HK-2 (cell line): ENCODE results near the gene ACOT4.
A peak's percentile ranks its signal among the peaks of the same experiment; 100 is the strongest.
"Not testable (repeated sequence)": the region's sequence is repeated elsewhere in the genome, so short reads cannot be mapped to it uniquely, and the experiment has no call there.

Source experiments
- DNase-seq: peaks from one replicate; pipeline ENCODE4 v3.0.0-alpha.2; 2018; ENCODE audit not compliant: unreplicated experiment

The ACOT4 gene

GRCh38 chr14:73591690-73592449, at the start of gene ACOT4:
TSS of gene ACOT4 (plus strand) at chr14:73591873. CDS start at chr14:73591960, 87 bp downstream.
- DNase-seq: no peak

GRCh38 chr14:73542961-73543360, 48.7 kb upstream of the ACOT4 start:
- DNase-seq: not testable (repeated sequence)

GRCh38 chr14:73545353-73545752, 46.3 kb upstream of the ACOT4 start:
- DNase-seq: not testable (repeated sequence)

- not testable (repeated sequence) for DNase-seq
Observed at GRCh38 chr14:73549097-73549496, 42.6 kb upstream of the ACOT4 start.

GRCh38 chr14:73549889-73550524, 41.7 kb upstream of the ACOT4 start:
- DNase-seq: not testable (repeated sequence)

GRCh38 chr14:73553845-73554244, 37.8 kb upstream of the ACOT4 start:
- DNase-seq: no peak

GRCh38 chr14:73557201-73557600, 34.5 kb upstream of the ACOT4 start:
- DNase-seq: not testable (repeated sequence)

- DNase-seq: not testable (repeated sequence)
Observed at GRCh38 chr14:73558238-73558637, 33.4 kb upstream of the ACOT4 start.

- DNase-seq: not testable (repeated sequence)
Observed at GRCh38 chr14:73562256-73562655, 29.4 kb upstream of the ACOT4 start.

- DNase-seq: not testable (repeated sequence)
Observed at GRCh38 chr14:73562696-73563095, 29.0 kb upstream of the ACOT4 start.

- not testable (repeated sequence) for DNase-seq
Observed at GRCh38 chr14:73566431-73566830, 25.2 kb upstream of the ACOT4 start.

GRCh38 chr14:73566935-73567334, 24.7 kb upstream of the ACOT4 start:
- DNase-seq: not testable (repeated sequence)

GRCh38 chr14:73567358-73567757, 24.3 kb upstream of the ACOT4 start:
- no peak for DNase-seq

- DNase-seq: peak; percentile 20
Observed at GRCh38 chr14:73567951-73568885, 23.5 kb upstream of the ACOT4 start.

- not testable (repeated sequence) for DNase-seq
Observed at GRCh38 chr14:73568886-73569184, 22.8 kb upstream of the ACOT4 start.

- peak; percentile 75 for DNase-seq
Observed at GRCh38 chr14:73569185-73569958, 22.3 kb upstream of the ACOT4 start, which contains the start of gene ACOT2. TSS of gene ACOT2 (plus strand) at chr14:73569213. CDS start at chr14:73569241, 28 bp downstream.

- peak; percentile 43 for DNase-seq
Observed at GRCh38 chr14:73570913-73571312, 20.8 kb upstream of the ACOT4 start.

- not testable (repeated sequence) for DNase-seq
Observed at GRCh38 chr14:73573034-73573433, 18.6 kb upstream of the ACOT4 start.

GRCh38 chr14:73573740-73574139, 17.9 kb upstream of the ACOT4 start:
- DNase-seq: not testable (repeated sequence)

- DNase-seq: not testable (repeated sequence)
Observed at GRCh38 chr14:73574251-73574650, 17.4 kb upstream of the ACOT4 start.

- DNase-seq: no peak
Observed at GRCh38 chr14:73576391-73576790, 15.3 kb upstream of the ACOT4 start.
